Measurements from ENCODE around the gene AGL.

Gene AGL

GRCh38 chr1:99968214-99968613, 118.1 kb downstream of the AGL start:
- no peak for TF ChIP-seq CTCF (conservative IDR thresholded peaks at IDR 0.05; ENCODE audit: low read length)
- no peak for TF ChIP-seq EZH2phosphoT487 (IDR thresholded peaks at IDR 0.05; ENCODE audit: borderline replicate concordance)
- Histone ChIP-seq H2AFZ (ENCODE audit: low read length) (no peak overlapping the region), H3K36me3 (ENCODE audit: insufficient read depth, low read length) (no peaks in the 10 kb centered on the region), H4K20me1 (ENCODE audit: insufficient read depth, low read length, poor library complexity, severe bottlenecking) (peaks cover 9% of the 10 kb centered on the region), H3K9ac (ENCODE audit: low read depth, low read length, poor library complexity, severe bottlenecking) (no peak overlapping the region), H3K4me3 (ENCODE audit: low read length, poor library complexity, severe bottlenecking) (no peak overlapping the region), H3K27me3 (ENCODE audit: insufficient read depth, low read length, poor library complexity, severe bottlenecking) (no peaks in the 10 kb centered on the region), H3K9me2 (replicated peaks; ENCODE audit: low read depth, low read length) (no peaks in the 10 kb centered on the region), H3K79me2 (ENCODE audit: insufficient read depth, low read length) (peaks cover 30% of the 10 kb centered on the region), H3K4me1 (ENCODE audit: insufficient read depth, low read length, poor library complexity, severe bottlenecking) (peaks cover 33% of the 10 kb centered on the region), H3F3A (ENCODE audit: low read depth) (no peaks in the 10 kb centered on the region), H3K4me2 (ENCODE audit: low read depth, low read length, poor library complexity, severe bottlenecking) (no peak overlapping the region), H3K9me3 (ENCODE audit: insufficient read depth, low read depth, low read length) (no peaks in the 10 kb centered on the region)

- Histone ChIP-seq H3K9me2 (replicated peaks; ENCODE audit: low read depth, low read length) (no peaks in the 10 kb centered on the region), H3K4me3 (ENCODE audit: low read length, poor library complexity, severe bottlenecking) (peak overlapping the region; percentile 84), H4K20me1 (ENCODE audit: insufficient read depth, low read length, poor library complexity, severe bottlenecking) (peaks cover 13% of the 10 kb centered on the region), H3K4me2 (ENCODE audit: low read depth, low read length, poor library complexity, severe bottlenecking) (peak overlapping the region; percentile 87), H3K36me3 (ENCODE audit: insufficient read depth, low read length) (no peaks in the 10 kb centered on the region), H3K9ac (ENCODE audit: low read depth, low read length, poor library complexity, severe bottlenecking) (peak overlapping the region; percentile 78), H3K9me3 (ENCODE audit: insufficient read depth, low read depth, low read length) (no peaks in the 10 kb centered on the region), H3K27me3 (ENCODE audit: insufficient read depth, low read length, poor library complexity, severe bottlenecking) (no peaks in the 10 kb centered on the region), H3K79me2 (ENCODE audit: insufficient read depth, low read length) (peaks cover 39% of the 10 kb centered on the region), H3K4me1 (ENCODE audit: insufficient read depth, low read length, poor library complexity, severe bottlenecking) (peaks cover 40% of the 10 kb centered on the region), H3F3A (ENCODE audit: low read depth) (no peaks in the 10 kb centered on the region), H2AFZ (ENCODE audit: low read length) (peak overlapping the region; percentile 100)
- TF ChIP-seq EZH2phosphoT487 (IDR thresholded peaks at IDR 0.05; ENCODE audit: borderline replicate concordance) (no peak), CTCF (conservative IDR thresholded peaks at IDR 0.05; ENCODE audit: low read length) (no peak)
Observed at GRCh38 chr1:99969260-99969728, 119.1 kb downstream of the AGL start.

GRCh38 chr1:99969729-99970621, 119.8 kb downstream of the AGL start, which contains the start of gene SLC35A3:
Gene SLC35A3 (plus strand): TSS chr1:99969996. CDS start chr1:99993555, 23,559 bp downstream.
- peaks cover 16% of the 10 kb centered on the region for H4K20me1 ChIP-seq (ENCODE audit: insufficient read depth, low read length, poor library complexity, severe bottlenecking)
- no peaks in the 10 kb centered on the region for H3K9me2 ChIP-seq (replicated peaks; ENCODE audit: low read depth, low read length)
- H3K9ac ChIP-seq (ENCODE audit: low read depth, low read length, poor library complexity, severe bottlenecking), result peak within 1 kb of the TSS; percentile 78
- H3K4me1 ChIP-seq (ENCODE audit: insufficient read depth, low read length, poor library complexity, severe bottlenecking), result peaks cover 43% of the 10 kb centered on the region
- H3K36me3 ChIP-seq (ENCODE audit: insufficient read depth, low read length), result no peaks in the 10 kb centered on the region
- TF ChIP-seq CTCF (conservative IDR thresholded peaks at IDR 0.05; ENCODE audit: low read length), result no peak
- H2AFZ ChIP-seq (ENCODE audit: low read length), result peak within 1 kb of the TSS; percentile 100
- H3K4me2 ChIP-seq (ENCODE audit: low read depth, low read length, poor library complexity, severe bottlenecking), result peak within 1 kb of the TSS; percentile 87
- H3K9me3 ChIP-seq (ENCODE audit: insufficient read depth, low read depth, low read length), result no peaks in the 10 kb centered on the region
- H3F3A ChIP-seq (ENCODE audit: low read depth), result no peaks in the 10 kb centered on the region
- H3K27me3 ChIP-seq (ENCODE audit: insufficient read depth, low read length, poor library complexity, severe bottlenecking), result no peaks in the 10 kb centered on the region
- H3K4me3 ChIP-seq (ENCODE audit: low read length, poor library complexity, severe bottlenecking), result peak within 1 kb of the TSS; percentile 84
- peaks cover 45% of the 10 kb centered on the region for H3K79me2 ChIP-seq (ENCODE audit: insufficient read depth, low read length)

Data from Loucy (cell line).